CD4-positive, alpha-beta T cell treated with Interleukin-2 at 100 ng/mL for 4 hours (primary cell): ENCODE measurements around the gene ZFHX3.

Experiments used
- DNase-seq: peaks from one replicate; pipeline ENCODE4 v3.0.0-alpha.2; 2020; ENCODE audit warnings: low spot score

Gene ZFHX3

DNA sequence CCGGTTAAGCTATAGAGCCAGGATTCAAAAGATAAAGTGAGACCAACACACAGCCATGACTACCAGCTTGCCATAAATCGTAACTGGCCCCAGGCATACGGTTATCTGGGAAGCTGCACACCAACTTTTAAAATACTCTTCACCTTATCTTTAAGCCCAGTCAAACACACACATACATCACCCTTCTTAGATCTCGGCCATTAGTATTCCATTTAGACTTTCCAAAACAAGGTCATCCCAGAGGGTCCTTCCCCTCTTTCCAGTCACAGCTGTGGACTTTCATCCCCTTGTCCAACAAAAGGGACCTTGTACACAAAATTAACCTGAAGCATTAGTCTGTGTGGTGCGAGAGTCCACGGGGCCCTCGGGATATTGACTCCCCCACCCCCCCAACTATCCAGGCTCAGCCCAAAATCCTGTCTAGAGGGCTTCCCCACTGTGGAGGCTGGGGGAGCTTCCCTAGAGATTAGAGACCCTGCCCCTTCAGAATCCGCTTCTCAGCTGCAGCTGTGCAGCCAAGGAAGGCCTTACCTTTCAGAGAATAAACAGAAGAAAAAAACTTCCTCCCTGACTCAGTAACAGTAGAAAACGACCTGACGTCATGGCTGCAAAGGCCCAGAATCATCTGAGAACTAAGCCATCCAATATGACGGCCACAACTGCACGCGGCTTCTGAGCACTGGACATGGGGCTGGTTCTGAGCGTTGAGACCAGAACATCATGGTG is 9.9 kb downstream of the ZFHX3 start:
- DNase-seq, result no peak

GRCh38 chr16:73037331-73037745 is 10.6 kb downstream of the ZFHX3 start:
- DNase-seq, result no peak

GRCh38 chr16:73036074-73036826 is 11.7 kb downstream of the ZFHX3 start:
- DNase-seq, result no peak

DNA sequence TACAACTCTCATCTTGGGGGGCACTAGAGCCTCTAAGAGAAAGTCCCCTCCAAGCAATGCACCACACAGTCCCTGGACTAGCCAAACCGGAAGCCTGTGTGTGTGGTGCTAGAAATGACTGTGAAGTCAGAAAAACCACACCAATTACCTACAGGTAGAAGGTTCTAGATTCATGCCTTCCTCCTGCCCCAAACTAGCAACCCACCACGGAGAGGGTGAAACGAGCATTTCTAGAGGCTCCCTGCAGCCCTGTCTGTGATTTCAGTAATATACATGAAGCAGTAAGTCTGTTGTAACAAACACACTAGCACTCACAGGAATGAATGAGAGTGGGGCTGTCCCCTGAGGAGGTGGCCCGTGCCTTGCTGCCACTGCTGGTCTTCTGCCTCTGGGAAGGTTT is 13.6 kb downstream of the ZFHX3 start:
- DNase-seq, result no peak

- no peak for DNase-seq
Measured at GRCh38 chr16:73033271-73033998, 14.5 kb downstream of the ZFHX3 start.

DNA sequence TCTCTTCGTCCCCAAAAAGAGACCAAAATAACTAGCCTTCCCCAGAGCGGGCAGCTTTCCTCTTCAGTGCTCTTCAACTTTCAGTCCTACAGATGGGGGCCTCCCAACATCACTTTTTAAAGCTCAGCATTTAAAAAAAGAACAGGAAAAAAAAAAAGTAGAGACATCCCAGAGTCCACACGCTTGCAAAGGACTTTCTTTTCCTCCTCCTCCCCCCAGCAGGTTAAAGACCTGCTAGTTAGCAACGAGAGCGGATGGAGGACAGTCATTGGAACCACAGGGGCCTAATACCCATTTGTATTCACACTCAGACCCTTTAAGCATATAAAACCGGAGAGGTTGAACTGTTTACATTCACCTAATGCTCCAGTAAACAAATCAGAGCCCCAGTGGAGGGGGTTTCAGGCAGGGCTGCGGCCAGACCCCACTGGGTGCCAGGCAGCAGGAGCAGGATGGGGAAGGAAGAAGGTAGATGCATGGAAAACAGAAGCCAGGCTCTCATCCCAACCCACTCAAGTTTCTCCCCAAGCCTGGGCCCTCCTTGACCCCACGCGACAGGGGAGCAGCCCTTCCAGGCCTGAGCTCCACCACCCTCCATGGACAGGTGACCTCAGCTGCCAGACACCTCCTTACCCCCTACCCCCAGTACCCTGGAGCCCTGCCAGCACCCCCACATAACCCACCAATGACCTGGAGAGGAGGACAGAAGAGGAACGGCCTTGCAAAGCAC is 15.2 kb downstream of the ZFHX3 start:
- no peak for DNase-seq

- DNase-seq, result no peak
Measured at GRCh38 chr16:73031984-73032383, 15.9 kb downstream of the ZFHX3 start.

GRCh38 chr16:73031155-73031866 is 16.6 kb downstream of the ZFHX3 start:
- no peak for DNase-seq

DNA sequence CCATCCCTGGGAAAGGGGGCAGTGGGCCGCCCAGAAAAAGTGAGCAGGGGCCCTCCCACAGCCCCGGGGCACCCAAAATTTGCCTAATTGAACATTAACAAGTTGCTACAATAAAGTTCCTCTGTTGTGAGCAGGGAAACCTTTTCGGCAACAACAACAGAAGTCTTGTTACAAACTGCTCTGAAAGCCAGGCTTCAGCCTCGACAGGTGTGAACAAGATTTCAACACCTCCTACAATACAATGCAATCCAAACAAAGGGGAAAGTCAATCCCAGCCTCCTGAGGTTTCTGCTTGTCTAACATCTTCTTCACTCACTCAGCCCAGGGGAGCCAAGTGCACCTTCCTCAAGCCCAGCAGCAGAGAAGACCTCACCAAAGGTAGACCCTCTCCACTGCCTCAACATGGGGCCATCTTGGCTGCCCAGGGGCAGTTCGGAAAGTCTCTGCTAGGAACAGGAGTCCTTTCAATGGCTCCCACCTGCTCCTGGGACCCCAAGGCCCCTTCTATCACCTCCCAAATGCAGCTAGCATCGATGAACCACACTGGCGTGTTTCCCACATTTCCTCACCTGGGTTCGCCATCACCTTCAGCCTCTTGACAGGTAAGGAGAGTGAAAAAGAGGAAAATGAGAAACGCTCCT is 19.1 kb downstream of the ZFHX3 start:
- DNase-seq, result no peak

- no peak for DNase-seq
Measured at GRCh38 chr16:73028263-73028662, 19.7 kb downstream of the ZFHX3 start.

DNA sequence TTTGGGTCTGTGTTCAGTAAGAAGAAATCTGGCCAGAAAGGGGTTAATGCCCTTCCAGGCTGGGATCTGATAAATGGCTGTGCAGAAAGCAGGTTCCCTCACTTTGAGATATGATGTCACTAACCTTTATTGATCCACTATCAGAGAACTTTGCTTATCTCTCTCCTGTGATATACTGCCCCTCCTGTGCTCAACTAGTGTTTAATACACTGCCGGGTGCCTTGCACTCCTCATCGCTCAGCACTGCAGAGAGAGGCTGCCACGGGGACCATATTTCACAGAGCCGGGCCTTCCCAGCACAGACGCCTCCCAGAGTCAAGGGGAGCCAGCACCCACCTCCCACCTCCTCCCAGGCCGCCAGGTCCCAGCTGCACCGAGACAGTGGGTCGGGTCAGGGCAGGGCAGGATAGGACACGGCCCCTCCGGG is 20.2 kb downstream of the ZFHX3 start:
- no peak for DNase-seq

- DNase-seq, result no peak
Measured at GRCh38 chr16:73026754-73027684, 20.9 kb downstream of the ZFHX3 start.

GRCh38 chr16:73025856-73026210 is 22.1 kb downstream of the ZFHX3 start:
- no peak for DNase-seq

DNA sequence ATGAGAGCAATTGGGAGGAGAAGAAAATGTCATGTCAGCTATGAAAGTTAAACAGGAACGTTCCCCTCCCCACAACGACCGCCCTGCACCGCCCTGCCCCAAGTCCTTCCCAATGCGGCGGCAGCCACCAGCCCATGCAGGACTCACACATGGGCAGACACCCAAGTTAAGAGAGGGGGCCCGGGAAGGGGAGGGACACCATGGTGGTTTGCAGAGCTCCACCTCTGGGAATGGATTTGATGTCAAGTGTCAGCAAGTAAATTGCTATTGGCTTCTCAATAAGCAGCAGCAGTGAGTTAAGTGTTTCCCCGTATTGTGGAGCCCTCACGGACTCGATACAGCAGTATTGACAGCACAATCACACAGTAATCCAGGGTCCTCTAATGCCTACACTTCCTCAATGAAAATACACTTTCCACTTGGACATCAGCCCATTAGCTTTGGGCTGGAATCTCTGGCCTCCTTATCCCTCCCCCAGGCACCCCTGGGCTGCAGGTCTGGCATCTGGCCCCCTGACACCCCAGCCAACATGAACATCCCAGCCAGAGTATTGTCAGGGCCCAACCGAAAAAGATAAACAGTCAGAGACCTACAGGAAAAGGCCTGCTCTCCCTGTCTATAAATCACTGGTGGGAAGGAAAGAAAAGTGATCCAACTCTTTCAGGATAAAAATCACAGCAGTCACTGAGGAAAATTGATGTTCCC is 22.6 kb downstream of the ZFHX3 start:
- no peak for DNase-seq

GRCh38 chr16:73024571-73025105 is 23.3 kb downstream of the ZFHX3 start:
- DNase-seq, result no peak

GRCh38 chr16:73023752-73024570 is 24.0 kb downstream of the ZFHX3 start:
- DNase-seq, result no peak

- DNase-seq, result no peak
Measured at GRCh38 chr16:73023320-73023719, 24.6 kb downstream of the ZFHX3 start.

DNA sequence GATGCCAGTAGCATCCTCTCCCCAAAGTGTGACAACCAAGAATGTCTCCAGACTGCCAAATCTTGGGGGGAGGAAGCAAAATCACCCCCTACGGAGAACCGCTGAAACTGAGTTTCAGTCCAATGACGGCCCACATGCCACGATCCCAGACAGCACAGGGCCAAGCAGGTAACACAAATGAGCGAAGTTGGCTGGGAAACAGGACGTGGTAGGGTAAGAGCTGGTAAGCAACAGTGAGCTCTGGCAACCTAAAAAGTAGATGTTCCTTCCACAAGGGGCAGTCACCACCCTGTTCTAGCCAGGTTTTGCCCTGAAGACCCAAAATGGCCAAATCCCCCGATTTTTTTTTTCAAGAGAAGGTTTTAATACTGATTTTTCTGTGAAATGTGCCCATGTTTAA is 25.4 kb downstream of the ZFHX3 start:
- no peak for DNase-seq
